ACC112 (cell line): ENCODE results near the gene CEP192.

Experiments used
- H2AFZ ChIP-seq: fragments of 200-600 bp; sonication (generic); one replicate; pipeline ENCODE4 v1.6.0; 2017; ENCODE audit warnings: antibody characterized with exemption, low read length; ENCODE audit not compliant: unreplicated experiment
- H3K27ac ChIP-seq: fragments of 200-600 bp; sonication (generic); 2 replicates; pipeline ENCODE4 v1.5.1; 2014; ENCODE audit warnings: low read depth, mild to moderate bottlenecking, antibody characterized with exemption, low read length, moderate library complexity
- H3K27me3 ChIP-seq: fragments of 200-600 bp; sonication (generic); 2 replicates; pipeline ENCODE4 v1.6.1; 2014; ENCODE audit warnings: mild to moderate bottlenecking, antibody characterized with exemption, low read length, moderate library complexity, mixed read lengths; ENCODE audit not compliant: insufficient read depth
- H3K36me3 ChIP-seq: fragments of 200-600 bp; sonication (generic); 2 replicates; pipeline ENCODE4 v1.6.1; 2016; ENCODE audit warnings: mild to moderate bottlenecking, antibody characterized with exemption, low read length, moderate library complexity, mixed read lengths; ENCODE audit not compliant: insufficient read depth
- H3K4me1 ChIP-seq: fragments of 200-600 bp; sonication (generic); one replicate; pipeline ENCODE4 v1.6.1; 2016; ENCODE audit warnings: low read length, mixed read lengths; ENCODE audit not compliant: insufficient read depth, unreplicated experiment, control insufficient read depth
- H3K4me3 ChIP-seq: fragments of 200-600 bp; sonication (generic); 2 replicates; pipeline ENCODE4 v1.5.1; 2014; ENCODE audit warnings: mild to moderate bottlenecking, low read depth, low read length
- H3K79me2 ChIP-seq: fragments of 200-600 bp; sonication (generic); one replicate; pipeline ENCODE4 v1.6.0; 2016; ENCODE audit warnings: low read length; ENCODE audit not compliant: control insufficient read depth, unreplicated experiment, insufficient read depth

Gene CEP192, protein sequence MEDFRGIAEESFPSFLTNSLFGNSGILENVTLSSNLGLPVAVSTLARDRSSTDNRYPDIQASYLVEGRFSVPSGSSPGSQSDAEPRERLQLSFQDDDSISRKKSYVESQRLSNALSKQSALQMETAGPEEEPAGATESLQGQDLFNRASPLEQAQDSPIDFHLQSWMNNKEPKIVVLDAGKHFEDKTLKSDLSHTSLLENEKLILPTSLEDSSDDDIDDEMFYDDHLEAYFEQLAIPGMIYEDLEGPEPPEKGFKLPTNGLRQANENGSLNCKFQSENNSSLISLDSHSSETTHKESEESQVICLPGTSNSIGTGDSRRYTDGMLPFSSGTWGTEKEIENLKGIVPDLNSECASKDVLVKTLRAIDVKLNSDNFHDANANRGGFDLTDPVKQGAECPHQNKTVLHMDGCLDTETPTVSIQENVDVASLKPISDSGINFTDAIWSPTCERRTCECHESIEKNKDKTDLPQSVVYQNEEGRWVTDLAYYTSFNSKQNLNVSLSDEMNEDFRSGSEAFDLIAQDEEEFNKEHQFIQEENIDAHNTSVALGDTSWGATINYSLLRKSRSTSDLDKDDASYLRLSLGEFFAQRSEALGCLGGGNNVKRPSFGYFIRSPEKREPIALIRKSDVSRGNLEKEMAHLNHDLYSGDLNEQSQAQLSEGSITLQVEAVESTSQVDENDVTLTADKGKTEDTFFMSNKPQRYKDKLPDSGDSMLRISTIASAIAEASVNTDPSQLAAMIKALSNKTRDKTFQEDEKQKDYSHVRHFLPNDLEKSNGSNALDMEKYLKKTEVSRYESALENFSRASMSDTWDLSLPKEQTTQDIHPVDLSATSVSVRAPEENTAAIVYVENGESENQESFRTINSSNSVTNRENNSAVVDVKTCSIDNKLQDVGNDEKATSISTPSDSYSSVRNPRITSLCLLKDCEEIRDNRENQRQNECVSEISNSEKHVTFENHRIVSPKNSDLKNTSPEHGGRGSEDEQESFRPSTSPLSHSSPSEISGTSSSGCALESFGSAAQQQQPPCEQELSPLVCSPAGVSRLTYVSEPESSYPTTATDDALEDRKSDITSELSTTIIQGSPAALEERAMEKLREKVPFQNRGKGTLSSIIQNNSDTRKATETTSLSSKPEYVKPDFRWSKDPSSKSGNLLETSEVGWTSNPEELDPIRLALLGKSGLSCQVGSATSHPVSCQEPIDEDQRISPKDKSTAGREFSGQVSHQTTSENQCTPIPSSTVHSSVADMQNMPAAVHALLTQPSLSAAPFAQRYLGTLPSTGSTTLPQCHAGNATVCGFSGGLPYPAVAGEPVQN (N-terminal part only)

DNA sequence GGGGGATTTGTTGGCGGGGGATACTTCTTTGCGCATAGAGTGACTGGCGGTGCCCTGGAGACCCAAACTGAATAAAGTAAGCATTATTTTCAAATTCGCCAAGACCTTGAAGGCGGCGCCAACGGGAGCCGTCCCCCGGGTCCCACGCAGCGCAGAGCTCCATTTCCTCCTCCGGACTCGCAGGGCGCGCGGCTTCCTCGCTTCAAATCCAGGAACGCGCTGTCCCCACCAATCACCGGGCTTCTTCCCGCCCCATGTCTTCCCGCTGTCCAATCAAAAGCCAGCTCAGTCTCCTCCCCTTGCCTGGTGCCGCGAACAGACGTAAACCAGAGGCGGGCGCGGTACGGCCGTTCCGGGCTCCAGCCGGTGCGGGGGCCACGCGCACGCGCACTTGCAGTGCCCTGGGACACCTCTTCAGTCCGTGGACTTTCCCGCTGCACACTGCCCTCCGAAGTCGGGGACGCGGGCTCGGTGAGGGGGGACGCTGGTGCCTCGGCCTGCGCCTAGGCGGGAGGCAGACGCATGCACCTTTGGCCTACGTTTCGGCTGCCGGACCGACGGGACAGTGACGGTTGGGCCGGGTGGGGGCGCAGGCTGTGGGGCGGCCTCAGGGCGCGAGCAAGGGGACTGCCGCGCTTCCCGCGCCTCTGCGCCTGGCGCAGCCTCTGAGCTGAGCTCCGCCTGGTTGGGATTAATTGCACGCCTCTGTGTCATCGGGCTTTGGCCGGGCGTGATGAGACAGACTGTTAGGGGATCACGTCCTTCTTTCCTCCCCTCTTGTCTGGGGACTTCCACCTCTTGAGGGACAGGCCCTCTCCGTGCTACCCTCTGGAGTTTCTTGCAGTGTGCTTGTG, at the start of gene CEP192:
Gene CEP192, plus strand, starts transcription at position 396 of the 854 bp plus-strand sequence. CDS start 8,063 bp downstream, outside the sequence.
- peak within 1 kb of the TSS; percentile 71 for H3K27ac ChIP-seq
- H3K4me3 ChIP-seq: peak within 1 kb of the TSS; percentile 93
- peaks cover 47% of the 10 kb centered on the region for H3K79me2 ChIP-seq
- H3K27me3 ChIP-seq: no peaks in the 10 kb centered on the region
- peaks cover 17% of the 10 kb centered on the region for H3K4me1 ChIP-seq
- peak within 1 kb of the TSS; percentile 83 for H2AFZ ChIP-seq
- H3K36me3 ChIP-seq: no peaks in the 10 kb centered on the region

DNA sequence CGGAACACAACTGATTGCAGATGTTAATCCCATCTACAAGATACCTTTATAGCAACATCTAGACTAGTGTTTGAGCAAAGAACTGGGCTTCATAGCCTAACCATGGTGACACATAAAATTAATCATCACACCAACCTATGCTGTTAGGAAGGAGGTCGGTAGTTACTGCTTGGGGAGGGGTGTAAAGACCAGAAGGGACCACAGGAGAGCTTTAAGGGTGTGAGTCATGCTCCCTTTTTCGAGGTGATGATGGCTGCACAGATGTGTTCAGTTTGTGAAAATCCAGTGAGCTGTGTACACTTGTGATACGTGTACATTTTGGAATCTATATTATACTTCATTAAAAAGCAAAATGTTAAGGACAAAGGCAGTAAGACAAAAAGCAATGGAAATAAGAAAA, 47.9 kb upstream of the CEP192 start:
- Histone ChIP-seq H3K4me1 (peaks cover 18% of the 10 kb centered on the region), H3K27me3 (no peaks in the 10 kb centered on the region), H3K27ac (no peak overlapping the region), H3K79me2 (peaks cover 9% of the 10 kb centered on the region), H2AFZ (no peak overlapping the region), H3K4me3 (no peak overlapping the region), H3K36me3 (no peaks in the 10 kb centered on the region)

DNA sequence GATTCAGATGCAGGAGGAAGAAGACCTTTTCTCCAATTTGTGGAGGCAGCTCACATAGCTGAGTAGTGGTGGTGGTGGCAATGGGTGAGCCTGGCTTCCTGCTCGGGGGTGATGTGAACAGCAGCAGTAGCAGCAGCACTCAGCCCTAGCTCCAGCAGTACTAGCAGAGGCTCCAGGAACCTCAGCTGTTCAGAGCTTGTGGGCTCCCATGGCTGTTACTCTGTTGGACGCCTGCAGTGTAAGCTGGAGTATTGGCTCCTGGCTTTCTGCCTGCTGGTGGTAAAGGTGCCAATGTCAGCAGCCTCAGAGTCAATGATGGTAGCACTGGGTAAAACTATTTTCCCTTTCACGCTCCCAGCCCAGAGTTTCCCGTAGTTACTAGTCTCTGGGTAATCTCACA, 46.5 kb upstream of the CEP192 start:
- H3K27ac ChIP-seq: no peak overlapping the region
- H3K36me3 ChIP-seq: peaks cover 5% of the 10 kb centered on the region; the same call in 1 of the 2 replicates
- H2AFZ ChIP-seq: no peak overlapping the region

DNA sequence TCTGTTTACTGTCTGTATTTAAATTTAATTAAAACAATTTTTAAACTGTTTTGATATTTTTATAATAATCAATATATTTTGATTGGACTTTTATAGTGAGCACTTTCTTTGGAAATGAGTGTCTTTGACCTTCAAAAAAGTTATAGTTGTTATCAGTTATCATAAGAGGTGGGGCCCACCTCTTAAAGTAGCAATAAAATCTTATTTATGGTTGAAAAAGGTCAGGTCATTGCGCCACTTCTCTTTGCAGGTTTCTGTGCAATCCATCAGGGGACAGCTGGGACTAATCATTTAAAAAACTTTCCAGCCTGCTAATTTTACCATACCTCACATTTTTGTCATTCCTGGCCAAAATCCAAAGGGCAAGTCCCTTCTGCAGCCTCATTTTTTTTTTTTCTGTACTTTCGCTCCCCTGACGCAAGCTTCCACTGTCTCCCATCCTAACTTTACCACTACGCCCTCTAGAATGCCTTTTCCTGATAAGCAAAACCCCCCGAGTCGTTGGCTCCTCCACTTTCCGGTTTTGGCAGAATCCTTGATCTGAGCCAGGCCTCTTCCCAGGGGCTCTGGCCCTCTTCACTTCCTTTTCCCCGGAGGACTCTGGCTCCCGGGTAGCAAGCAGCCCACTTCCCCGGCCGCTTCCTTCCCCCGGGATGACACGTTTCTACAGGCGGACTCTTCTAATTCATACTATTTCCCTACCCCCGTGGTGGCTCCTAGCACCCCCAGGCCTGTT, 44.4 kb upstream of the CEP192 start:
- Histone ChIP-seq H3K4me3 (peak overlapping the region; percentile 85), H3K36me3 (peaks cover 16% of the 10 kb centered on the region), H3K27ac (peak overlapping the region; percentile 90), H3K79me2 (peaks cover 37% of the 10 kb centered on the region), H2AFZ (peak overlapping the region; percentile 74), H3K27me3 (no peaks in the 10 kb centered on the region), H3K4me1 (peaks cover 27% of the 10 kb centered on the region)

More for the DNA sequence above, 46.5 kb upstream of the CEP192 start:
- no peaks in the 10 kb centered on the region for H3K27me3 ChIP-seq
- H3K4me3 ChIP-seq: no peak overlapping the region
- peaks cover 19% of the 10 kb centered on the region for H3K79me2 ChIP-seq
- H3K4me1 ChIP-seq: peaks cover 18% of the 10 kb centered on the region

DNA sequence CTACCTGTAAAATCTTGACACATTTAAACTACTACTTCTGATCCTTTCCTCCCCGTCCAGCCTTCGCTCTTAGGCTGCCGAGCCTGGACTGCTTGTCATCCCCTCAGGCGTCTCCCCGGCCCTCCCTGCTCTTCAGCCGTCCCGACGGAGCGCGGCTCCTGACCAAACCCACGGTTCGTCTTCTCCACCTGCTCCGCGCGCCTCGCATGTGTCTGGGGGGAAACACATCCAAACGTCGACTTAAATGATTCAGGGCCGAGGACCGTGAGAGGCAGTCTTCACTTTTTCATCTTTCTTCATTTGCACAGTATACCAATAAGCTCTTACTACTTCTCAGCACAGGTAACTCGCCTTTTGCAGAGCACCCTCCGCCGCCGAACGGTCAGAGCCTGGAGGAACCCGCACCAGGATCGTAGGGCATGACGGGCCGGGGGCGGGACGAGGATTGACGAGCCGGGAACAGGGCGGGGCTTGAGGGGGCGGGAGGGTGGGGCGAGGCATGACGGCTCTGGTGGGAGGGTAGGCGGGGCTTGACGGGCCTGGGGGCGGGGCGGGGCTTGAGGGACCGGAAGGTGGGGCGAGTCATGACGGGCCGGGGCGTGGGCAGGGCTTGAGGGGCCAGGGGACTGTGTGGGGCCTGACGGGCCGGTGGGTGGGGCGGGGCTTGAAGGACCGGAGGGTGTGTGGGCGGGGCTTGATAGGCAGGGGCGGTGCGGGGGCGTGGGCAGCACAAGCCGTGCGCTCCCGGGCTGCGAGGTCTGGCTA, 43.7 kb upstream of the CEP192 start, which contains the start of gene SEH1L:
Gene SEH1L, plus strand, starts transcription at position 727 of the 765 bp plus-strand sequence. CDS start 111 bp downstream, outside the sequence.
- H3K27ac ChIP-seq: peak within 1 kb of the TSS; percentile 90
- H3K27me3 ChIP-seq: no peaks in the 10 kb centered on the region
- peaks cover 16% of the 10 kb centered on the region for H3K36me3 ChIP-seq
- peak within 1 kb of the TSS; percentile 89 for H3K4me3 ChIP-seq
- peaks cover 44% of the 10 kb centered on the region for H3K79me2 ChIP-seq
- peak within 1 kb of the TSS; percentile 86 for H2AFZ ChIP-seq
- H3K4me1 ChIP-seq: peaks cover 27% of the 10 kb centered on the region

DNA sequence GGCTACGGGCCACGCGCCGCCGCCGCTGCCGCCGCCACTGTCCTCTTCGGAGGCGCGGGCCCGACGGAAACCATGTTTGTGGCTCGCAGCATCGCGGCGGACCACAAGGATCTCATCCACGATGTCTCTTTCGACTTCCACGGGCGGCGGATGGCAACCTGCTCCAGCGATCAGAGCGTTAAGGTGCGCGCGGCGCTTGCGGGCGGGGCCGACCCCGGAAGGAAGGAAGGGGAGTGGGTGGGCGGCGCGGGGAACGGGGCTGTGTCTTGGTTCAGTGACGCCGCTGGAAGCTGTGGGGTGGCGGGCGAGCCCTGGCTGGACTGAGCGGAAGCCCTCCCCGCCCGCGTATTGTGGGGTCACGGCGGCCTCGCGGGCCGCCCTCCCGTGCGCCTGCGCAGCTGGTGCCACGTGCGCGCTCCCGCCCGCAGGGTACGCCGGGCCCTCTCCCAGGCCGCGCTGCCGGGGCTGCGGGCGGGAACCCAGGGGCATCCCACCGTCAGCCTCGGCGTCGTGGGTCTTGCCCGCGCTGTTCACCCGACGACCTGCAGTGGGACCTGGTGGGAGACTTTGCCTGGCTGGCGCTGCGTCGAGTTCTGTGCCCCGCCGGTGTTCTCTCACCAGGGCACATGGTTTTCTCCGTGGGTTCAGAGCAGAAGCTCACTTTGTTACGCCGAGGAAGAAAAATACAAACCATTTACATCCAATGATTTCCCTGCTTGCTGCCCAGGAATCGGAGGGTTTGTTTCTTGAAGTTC, 42.9 kb upstream of the CEP192 start:
- Histone ChIP-seq H3K4me3 (peak overlapping the region; percentile 89), H2AFZ (peak overlapping the region; percentile 86), H3K27ac (peak overlapping the region; percentile 87), H3K36me3 (peaks cover 21% of the 10 kb centered on the region), H3K79me2 (peaks cover 48% of the 10 kb centered on the region), H3K27me3 (no peaks in the 10 kb centered on the region), H3K4me1 (peaks cover 27% of the 10 kb centered on the region)

DNA sequence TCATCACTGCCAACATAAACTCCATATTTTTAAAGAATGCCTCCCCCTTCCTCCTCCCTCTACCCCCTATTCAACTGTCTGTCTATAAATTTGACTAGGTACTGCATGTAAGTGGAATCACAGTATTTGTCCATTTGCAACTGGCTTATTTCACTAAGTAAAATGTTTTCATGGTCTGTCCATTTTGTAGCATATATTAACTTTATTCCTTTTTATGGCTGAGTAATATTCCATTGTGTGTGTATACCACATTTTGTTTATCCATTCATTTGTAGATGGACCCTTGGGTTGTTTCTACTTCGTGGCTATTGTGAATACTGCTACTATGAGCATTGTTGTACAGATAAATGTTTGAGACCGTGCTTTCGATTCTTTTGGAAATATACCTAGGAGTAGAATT, 32.7 kb upstream of the CEP192 start:
- H3K79me2 ChIP-seq: peaks cover 39% of the 10 kb centered on the region
- H3K27ac ChIP-seq: no peak overlapping the region
- no peak overlapping the region for H3K4me3 ChIP-seq
- H3K36me3 ChIP-seq: peaks cover 50% of the 10 kb centered on the region
- H2AFZ ChIP-seq: no peak overlapping the region
- H3K27me3 ChIP-seq: no peaks in the 10 kb centered on the region
- no peaks in the 10 kb centered on the region for H3K4me1 ChIP-seq

DNA sequence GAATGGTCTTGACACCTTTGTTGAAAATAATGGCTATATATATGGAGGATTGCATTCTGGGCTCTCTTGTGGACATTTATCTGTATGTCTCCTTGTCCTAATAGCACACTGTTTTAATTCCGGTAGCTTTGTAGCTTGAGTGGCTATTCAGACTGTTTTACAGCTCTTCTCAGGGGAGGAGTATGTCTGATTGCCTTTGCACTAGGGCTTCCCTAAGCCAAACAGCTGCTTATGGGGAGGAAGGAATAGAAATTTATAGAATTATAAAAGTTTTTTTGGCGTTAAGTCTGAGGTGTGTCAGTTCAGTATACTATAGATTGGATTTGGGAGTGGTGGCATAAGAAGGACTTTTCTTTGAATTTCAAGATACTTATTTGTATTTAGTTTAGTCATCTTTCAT, 30.8 kb upstream of the CEP192 start:
- Histone ChIP-seq H3K79me2 (peaks cover 38% of the 10 kb centered on the region), H3K4me3 (no peak overlapping the region), H3K4me1 (no peaks in the 10 kb centered on the region), H3K36me3 (peaks cover 50% of the 10 kb centered on the region), H3K27me3 (no peaks in the 10 kb centered on the region), H3K27ac (no peak overlapping the region), H2AFZ (no peak overlapping the region)
